B cell (primary cell): Measurements from ENCODE around the gene ADAD1.

Source experiments
- CTCF ChIP-seq: fragments of 200-600 bp; IDR thresholded peaks from one replicate; pipeline ENCODE4 v1.8.0; 2022; ENCODE audit warnings: antibody characterized with exemption, mild to moderate bottlenecking
- EZH2 ChIP-seq: IDR thresholded peaks from 2 replicates; pipeline ENCODE4 v1.6.1; 2012; ENCODE audit warnings: borderline replicate concordance, low read depth, mild to moderate bottlenecking, moderate library complexity, low read length; ENCODE audit not compliant: insufficient read depth, poor library complexity, severe bottlenecking

- TF ChIP-seq CTCF (no peak), EZH2 (no peak)
Measured at GRCh38 chr4:122434285-122434684, 55.5 kb downstream of the ADAD1 start.
